ENCODE measurements around the gene KRTAP5-6.
A peak's percentile ranks its signal among the peaks of the same experiment; 100 is the strongest.
"Not testable (repeated sequence)": the region's sequence is repeated elsewhere in the genome, so short reads cannot be mapped to it uniquely, and the experiment has no call there.

The KRTAP5-6 gene

DNA sequence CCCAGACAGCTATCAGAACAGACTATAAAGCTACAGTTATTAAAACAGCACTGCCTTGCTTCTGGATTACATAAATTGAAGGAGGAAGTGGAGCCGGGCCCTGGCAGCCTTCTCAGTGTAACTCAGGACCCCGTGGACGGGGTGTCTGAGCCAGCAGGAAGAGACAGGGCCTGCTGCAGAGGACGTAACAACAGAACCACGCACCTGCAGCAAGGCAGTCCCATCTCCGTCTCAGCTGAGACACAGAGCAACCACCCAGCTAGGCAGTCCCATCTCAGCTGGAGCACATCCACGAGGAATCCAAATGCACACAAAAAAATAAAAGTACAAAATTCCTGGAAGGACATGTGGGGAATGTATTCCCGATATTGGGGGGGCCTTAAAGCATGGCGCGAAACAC lies 17.1 kb upstream of the KRTAP5-6 start:
- H3K27ac ChIP-seq: no peak overlapping the region
- no peak overlapping the region for H3K4me3 ChIP-seq
- DNase-seq (ENCODE audit: low spot score): no peak
- TF ChIP-seq, protein P1, sequence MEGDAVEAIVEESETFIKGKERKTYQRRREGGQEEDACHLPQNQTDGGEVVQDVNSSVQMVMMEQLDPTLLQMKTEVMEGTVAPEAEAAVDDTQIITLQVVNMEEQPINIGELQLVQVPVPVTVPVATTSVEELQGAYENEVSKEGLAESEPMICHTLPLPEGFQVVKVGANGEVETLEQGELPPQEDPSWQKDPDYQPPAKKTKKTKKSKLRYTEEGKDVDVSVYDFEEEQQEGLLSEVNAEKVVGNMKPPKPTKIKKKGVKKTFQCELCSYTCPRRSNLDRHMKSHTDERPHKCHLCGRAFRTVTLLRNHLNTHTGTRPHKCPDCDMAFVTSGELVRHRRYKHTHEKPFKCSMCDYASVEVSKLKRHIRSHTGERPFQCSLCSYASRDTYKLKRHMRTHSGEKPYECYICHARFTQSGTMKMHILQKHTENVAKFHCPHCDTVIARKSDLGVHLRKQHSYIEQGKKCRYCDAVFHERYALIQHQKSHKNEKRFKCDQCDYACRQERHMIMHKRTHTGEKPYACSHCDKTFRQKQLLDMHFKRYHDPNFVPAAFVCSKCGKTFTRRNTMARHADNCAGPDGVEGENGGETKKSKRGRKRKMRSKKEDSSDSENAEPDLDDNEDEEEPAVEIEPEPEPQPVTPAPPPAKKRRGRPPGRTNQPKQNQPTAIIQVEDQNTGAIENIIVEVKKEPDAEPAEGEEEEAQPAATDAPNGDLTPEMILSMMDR (IDR thresholded peaks at IDR 0.05): no peak

DNA sequence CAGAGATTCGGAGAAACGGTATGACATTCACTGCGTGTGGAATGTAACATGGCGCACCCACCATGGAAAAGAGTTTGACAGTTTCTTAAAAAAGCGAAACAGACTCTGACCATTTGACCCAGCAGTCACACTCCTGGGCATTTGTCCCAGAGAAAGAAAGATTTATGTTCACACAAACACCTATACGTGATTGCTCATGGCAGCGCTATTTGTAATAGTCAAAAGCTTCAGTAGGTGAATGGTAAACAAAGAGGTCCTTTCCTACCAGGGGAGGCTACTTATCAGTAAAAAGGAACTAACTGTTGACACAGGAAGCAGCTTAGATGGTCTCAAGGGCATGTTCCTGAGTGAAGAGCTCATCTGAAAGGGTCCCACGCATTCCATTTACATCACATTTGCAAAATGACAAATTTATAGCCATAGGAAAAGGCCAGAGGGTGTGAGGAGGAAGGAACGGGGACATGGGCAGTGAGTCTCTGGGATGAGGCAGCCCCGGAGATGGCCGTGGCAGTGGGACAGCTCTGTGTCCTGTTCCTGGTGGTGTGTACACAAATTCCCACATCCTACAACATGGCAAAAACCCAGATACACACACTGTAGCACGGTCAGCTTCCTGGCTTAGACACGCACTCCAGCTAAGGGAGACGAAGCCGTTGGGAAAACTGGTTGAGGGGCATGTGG lies 14.6 kb upstream of the KRTAP5-6 start:
- no peak overlapping the region for H3K4me3 ChIP-seq
- H3K27ac ChIP-seq: no peak overlapping the region
- DNase-seq (ENCODE audit: low spot score): no peak
- TF ChIP-seq, protein P1 (IDR thresholded peaks at IDR 0.05): no peak

- DNase-seq (ENCODE audit: low spot score); H3K4me3 ChIP-seq; H3K27ac ChIP-seq: not testable (repeated sequence)
Observed at GRCh38 chr11:1683216-1683615, 13.8 kb upstream of the KRTAP5-6 start.

DNA sequence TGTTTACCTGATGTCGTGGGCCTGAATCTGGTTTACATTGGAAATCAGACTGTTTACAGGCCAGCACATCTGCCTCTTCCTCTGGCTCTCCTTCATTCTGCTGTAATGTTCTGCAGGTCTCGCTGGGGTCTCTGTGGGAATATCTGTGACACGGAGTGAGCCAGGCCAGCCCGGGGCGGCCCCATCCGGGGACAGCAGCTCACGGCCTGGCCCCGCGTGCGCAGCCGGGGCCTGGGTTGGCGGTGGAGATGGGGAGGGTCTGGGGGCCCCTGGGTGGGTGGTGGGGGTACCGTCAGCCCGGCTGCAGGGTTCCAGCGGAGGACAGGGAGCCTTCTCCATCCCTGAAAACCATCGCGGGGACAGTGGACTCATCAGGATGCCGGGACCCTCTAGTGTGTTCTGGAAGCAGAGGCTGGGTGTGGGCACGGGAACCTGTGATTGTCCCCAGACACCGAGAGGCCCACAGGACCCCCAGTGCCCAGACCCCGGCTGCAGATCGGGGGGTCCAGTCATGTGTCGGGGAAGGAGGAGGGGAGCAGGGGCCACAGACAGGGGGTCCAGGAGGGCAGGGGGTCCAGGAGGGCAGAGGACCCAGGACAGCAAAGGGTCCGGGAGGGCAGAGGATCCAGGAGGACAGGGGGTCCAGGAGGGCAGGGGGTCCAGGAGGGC lies 13.0 kb upstream of the KRTAP5-6 start:
- H3K4me3 ChIP-seq; DNase-seq (ENCODE audit: low spot score); H3K27ac ChIP-seq: not testable (repeated sequence)

DNA sequence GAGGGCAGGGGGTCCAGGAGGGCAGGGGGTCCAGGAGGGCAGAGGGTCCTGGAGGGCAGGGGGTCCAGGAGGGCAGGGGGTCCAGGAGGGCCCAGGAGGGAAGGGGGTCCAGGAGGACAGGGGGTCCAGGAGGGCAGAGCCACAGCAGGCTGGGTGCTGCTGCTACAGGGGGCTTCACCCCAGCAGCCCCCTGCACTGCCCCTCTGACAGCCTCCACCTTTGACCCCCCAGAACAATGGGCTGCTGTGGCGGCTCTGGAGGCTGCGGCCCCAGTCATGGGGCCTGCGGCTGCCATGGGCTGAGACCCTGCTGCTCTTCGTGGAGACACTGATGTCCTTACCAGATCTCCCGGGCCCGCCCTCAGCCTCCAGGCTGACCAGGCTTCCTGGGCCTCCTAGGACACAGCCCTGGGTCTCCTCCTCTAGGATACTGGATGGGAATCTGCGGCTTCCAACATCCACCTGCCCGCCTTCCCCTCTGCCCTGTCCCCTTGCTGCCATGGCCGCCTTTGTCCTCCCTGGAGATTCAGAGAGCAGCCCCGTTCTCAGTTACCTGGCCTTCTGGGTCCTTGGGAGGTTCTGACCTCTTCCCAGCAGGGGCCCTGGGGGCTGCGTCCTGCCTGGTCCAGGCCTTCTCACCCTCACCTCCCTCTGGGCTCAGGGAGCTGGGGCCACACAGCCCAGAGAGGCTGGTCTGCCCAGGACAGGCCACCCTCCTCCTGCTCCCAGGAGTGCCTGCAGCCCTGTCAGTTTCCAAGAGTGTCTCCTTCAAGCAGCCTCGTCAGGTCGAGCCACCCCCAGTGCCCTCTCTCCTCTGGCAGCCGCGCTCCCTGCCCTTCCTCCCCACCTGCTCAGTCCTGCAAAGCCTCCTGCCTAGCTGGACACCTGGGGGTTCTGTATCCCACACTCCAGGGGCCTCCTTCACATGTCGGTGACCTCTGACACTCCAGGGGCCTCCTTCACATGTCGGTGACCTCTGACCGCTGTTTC lies 11.8 kb upstream of the KRTAP5-6 start:
- DNase-seq (ENCODE audit: low spot score): peak; percentile 61
- not testable (repeated sequence) for H3K4me3 ChIP-seq, H3K27ac ChIP-seq

DNA sequence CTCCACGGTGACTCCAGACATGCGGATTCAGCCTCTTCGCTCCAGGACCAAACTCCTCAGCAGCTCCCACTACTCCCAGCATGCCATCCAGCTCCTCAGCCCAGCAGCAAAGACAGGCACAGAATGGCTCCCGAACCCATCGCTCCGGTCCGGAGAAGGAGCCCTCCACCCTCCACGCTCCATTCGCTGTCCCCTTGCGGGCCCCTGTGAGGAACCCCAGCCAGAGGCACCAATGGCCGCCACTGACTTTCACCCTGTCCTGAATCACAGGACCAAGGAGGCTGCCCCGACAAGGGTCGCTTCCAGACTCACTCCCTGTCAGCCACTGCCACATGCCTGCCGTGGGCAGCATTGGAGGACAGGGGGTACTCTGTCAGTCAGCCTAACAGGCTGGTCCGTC lies 10.8 kb upstream of the KRTAP5-6 start:
- not testable (repeated sequence) for H3K4me3 ChIP-seq, H3K27ac ChIP-seq
- DNase-seq (ENCODE audit: low spot score): peak; percentile 47

GRCh38 chr11:1688336-1688947 lies 8.6 kb upstream of the KRTAP5-6 start:
- not testable (repeated sequence) for H3K27ac ChIP-seq, H3K4me3 ChIP-seq
- peak; percentile 35 for DNase-seq (ENCODE audit: low spot score)

GRCh38 chr11:1689250-1690166 lies 7.5 kb upstream of the KRTAP5-6 start:
- H3K27ac ChIP-seq, H3K4me3 ChIP-seq: not testable (repeated sequence)
- DNase-seq (ENCODE audit: low spot score): peak; percentile 58

GRCh38 chr11:1690167-1691025 lies 6.6 kb upstream of the KRTAP5-6 start:
- DNase-seq (ENCODE audit: low spot score): peak; percentile 69
- Histone ChIP-seq H3K27ac (no peak overlapping the region), H3K4me3 (no peak overlapping the region)
- TF ChIP-seq, protein P1 (IDR thresholded peaks at IDR 0.05): no peak
